Activated CD4-positive, alpha-beta T cell treated with anti-CD3 and anti-CD28 coated beads for 48 hours (primary cell): ENCODE results near the gene USB1.

Experiments used
- DNase-seq: peaks from one replicate; pipeline ENCODE4 v3.0.0-alpha.2; 2020

Gene USB1

DNA sequence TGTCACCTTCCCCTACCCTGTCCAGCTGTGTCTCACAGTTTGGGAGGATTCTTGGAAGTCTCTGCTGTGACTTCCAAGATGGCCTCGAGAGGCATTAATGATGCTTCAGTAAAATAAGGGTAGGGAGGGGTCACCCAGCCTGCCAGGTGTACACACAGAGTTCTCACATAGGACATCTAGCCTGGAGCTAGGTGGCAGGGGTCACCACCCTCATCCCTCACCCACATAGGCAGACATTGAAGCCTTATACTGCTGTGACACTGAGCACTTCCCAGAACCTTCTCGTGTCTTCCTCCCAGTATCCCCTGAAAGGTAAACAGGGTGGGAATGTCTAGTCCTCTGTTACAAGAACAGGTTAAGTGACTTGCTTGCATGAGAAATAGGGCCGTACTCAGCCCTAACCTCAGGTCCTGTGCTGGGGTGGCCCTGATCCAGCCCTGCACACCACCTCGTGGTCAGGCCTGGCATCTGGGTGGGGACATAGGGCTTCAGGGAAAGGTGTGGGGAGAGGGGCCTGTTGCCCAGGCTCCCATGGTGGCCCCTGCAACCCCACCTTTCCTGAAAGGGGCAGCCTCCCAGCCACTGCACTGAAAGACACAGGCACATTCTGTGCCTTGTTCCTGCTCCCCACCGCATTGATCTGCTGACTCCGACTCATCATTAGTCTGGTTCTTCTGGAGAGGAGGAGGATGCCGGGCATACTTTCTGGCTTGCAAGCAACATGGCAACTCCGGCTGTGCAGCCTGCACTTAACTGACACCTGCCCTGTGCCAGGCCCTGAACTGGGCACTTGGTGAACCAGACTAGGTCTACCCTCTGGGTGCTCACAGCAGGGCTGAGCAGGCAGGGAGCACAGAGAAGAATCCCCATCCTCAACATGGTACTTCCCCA, 20.7 kb downstream of the USB1 start:
- DNase-seq = no peak

DNA sequence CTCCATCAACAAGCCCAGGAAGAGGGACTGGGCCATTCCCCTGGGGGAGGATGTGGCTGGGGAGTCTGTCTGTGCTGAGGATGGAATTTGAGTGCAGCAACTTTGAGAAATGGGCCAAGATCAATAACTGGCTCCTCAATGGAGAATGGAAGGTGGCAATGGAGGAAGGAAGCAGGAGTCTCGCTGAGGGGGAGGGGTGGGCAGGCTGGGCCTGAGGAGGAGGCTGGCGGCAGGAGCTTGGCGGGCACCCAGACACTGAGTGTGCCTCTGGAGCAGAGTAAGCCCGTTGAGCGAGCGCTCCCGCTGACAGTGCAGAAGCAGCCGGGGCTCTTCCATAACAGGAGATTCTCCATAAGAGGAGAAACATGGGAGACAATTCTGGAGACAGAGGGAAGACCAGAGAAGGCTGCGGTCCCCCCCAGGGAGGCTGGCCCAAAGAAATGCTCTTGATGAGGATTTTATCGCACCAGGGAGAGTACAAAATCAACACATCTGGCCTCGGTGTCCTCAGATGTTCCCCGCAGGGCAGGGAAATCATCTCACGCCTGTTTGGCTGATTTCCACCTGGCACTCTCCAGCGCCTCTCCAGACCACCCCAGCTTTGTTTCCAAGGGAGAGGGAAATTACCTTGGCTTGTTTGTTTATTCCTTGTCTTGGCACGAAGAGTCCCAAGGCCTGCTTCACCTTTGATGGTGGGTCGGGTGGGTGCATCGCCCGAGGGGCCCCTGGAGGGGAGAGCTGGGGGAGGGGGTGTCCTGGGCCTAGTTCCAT, 21.6 kb downstream of the USB1 start:
- no peak for DNase-seq

DNA sequence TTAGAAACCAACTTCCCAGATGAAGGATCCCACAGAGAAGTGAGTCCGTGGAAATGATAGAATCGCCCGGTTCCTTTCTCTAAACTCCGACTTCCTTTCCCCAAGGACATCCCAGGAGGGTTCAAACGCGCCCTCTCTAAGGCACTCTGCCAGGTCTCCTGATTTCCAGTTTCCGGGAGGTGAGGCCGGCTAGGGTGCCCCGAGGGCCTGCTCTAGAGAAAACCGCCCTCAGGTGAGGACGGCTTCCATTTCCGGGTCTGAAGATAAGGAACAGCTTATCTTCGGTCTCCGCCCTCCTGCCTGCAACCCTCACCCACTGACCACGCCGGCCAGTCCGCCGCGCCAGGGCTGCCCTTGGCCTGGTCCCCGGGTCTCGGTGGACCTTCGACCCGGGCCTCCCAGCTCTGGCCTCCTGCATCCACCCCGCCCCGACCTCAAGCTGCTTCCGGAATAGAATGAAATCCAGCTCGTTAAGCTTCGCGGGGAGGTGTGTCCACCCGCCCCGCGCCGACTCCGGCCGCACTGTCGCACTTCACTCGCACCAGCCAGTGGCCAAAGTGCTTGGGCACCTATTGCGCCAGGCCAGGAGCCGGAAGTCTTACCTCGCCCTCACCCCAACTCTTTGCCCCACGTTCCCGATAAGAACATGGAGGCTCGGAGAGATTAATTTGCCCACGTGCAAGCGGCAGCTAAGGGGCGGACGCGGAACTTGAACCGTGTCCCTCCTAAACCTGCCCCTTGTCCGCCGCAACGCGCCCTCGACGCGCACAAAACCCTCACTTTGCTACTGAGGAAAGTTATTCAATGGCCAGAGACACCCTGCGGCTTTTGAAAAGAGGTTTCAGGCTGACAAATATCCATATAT, 23.5 kb downstream of the USB1 start:
- peak; percentile 34 for DNase-seq

DNA sequence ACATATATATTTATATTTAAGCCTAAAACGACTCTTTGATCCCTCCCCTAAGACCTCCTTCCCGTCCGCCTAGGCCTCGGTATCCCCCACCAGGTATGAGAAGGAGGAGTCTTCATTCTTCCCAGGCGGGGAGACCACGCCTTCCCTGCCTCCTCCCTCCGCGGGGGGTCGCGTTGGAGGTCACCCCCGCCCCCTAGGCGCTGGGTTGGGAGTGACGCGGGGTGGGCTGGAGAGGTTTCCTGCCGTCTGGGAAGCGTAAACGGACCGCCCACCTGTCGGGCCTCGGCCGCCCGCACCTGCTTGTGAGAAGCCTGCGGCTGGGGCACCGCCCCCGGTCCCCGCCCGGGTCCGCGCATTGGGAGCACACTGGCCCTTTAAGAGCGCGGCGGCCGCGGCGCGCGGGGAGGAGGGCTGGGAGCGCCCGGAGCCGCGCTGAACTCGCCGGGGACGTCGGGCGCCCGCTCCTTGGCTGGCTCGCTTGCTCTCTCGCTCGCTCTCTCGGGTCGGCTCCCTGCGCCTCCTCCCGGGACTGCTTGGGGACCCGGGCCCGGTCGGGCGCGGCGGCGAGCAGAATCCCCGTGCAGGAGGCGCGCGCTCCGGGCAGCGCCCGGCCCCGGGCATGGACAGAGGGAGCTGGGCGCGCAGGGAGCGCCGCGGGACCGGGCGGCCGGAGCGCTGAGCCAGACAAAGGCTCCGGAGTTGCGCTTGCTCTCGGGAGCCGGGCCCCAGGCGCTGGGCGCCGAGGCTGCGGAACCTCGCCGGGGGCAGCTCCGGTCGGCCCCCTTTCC, 24.3 kb downstream of the USB1 start, which contains the start of gene MMP15:
Gene MMP15, plus strand, starts transcription at position 404 of the 788 bp plus-strand sequence. CDS start 597 bp downstream, outside the sequence.
- peak; percentile 74 for DNase-seq

DNA sequence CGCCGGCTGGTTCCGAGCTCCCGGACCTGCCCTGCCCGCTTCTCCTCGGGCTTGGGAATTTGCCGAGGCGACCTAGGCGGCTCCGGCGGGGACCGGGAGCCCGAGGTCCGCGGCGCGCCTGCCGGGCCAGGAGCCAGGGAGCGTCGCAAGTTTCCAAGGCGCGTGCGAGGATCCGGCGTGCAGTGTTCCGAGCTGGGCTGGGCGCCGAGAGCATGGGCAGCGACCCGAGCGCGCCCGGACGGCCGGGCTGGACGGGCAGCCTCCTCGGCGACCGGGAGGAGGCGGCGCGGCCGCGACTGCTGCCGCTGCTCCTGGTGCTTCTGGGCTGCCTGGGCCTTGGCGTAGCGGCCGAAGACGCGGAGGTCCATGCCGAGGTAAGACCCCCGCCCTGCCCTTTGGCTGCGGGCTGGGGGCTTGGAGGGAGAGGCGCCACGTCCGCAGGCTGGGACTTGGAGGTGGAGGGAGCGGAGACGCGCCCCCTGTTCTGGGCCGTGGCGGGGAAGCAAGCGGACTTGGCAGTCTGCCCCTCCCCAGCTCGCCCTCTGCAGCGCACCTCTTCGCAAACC, 25.0 kb downstream of the USB1 start:
- DNase-seq = peak; percentile 22

DNA sequence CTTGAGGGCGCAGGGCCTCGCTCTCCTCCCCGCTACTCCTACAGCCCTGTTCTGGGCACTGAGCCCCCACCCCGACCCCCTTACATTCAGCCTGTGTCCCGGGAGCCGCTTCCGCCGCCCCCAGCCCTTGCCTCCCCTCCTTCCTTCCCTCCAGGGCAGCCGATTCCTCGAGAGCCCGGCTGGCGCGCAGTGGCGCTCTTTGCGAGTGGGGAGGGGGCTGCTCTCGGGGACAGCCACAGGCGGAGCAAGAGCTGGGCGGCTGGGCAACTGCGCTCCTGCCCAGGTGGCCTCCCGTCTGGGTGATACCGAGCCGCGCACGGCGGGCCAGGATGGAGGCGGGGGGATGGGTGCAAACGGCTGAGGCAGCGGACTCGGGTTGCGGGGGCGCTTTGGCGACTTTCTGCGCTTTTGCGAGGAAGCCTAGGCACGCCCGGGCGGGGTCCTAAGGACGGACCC, 25.5 kb downstream of the USB1 start:
- DNase-seq = no peak

DNA sequence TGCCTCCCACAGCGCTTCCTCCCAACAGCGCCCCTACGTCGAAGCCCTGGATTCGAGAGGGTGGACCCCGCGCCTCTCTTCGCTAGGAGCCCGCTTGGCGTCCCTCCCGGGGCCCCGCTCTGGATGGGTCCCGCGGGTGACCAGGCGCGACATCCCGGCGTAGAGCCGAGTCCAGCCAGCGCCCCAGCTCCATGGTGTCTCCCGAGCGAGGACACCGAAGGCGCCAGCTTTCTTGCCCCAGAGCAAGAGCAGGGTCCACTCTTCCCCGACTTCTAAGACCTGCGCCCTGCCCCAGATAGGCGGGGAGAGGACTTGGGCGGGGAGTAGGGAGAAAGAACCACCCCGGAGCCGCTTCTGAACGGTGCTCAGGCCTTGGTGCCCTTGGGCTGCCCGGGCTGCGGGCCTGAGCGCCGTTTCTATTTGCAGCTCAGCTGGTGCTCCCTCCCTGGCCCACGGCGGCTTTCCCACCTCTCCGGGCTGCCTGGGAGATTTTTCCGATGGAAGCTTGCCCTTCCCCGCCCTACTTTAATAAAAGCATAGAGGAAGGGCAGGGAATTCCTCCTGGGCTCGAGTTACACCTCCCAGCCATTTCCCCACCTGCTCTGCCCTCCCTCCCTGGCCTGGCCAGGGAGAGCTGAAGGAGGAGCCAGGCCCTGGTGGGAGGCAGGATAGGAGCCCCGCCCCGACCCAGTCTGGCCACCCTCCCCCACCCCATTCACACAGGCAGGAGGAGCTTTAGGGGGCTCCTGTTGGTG, 26.1 kb downstream of the USB1 start:
- DNase-seq = no peak

DNA sequence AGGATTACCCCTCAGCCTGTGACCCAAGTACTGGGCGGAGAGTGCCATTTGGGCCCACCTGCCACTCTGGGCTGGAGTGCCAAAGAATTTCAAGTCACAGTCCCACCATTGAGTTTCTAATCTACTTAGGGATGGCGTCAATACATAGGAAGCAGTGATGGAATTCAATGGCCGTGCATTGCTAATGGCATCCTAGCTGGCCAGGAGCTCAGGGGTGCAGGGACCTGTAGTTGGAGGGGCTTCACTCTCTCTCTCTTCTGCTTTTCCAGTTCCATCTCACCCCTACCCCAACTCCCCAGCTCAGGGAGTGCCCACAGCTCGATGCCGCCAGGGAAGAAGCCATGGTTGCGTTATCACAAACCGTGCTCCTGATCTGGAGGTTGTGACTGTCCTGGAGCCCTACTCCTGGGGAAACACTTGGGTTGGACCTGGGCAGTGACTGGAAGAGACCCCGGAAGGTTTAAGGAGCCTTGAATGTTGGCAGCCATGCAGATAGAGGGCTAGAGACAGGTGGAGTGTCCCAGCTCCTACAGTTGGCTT, 26.8 kb downstream of the USB1 start:
- no peak for DNase-seq

DNA sequence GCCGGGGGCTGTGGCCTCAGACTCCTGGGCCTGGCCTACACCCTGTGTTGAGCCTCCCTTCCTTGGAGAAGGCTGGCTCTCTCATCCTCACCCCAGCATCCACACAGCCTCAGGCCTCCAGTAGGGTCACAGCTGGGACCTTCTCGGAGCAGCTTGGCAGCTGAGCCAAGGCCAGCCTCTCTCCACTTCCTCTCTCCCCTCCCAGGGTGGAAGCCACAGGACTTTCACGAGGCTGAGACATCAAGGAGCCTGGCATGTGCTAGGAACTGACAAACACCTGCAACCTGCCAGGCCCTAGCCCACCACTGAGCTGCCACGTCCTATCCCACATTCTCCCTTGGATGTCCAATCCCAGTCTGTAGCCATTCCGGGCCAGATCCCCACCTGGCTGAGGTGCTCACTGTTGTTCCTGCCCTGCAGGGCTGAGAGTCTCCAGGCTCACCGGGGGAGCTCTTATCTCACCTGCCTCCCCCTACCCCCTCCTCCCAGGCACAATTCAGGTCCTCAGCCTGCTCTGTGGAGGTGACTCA, 27.4 kb downstream of the USB1 start:
- DNase-seq = no peak

DNA sequence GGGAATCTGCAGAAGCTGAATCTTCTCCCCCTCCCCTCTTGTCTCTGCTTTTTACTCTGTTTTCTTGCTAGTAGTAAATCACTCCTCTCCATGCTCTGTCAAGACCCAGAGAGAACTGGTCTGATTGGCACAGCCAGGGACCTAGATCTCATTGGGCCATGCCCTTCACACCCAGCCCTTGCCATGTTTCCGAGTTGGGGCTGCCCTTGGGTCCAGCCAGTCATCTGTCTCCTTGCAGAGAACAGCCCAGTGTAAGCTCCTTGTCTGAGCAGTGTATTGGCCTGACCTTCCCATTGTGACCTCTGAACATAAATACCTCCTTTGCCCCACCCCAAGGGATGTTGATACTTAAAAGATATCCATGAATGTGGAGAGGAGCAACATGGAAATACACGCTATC, 28.2 kb downstream of the USB1 start:
- no peak for DNase-seq

DNA sequence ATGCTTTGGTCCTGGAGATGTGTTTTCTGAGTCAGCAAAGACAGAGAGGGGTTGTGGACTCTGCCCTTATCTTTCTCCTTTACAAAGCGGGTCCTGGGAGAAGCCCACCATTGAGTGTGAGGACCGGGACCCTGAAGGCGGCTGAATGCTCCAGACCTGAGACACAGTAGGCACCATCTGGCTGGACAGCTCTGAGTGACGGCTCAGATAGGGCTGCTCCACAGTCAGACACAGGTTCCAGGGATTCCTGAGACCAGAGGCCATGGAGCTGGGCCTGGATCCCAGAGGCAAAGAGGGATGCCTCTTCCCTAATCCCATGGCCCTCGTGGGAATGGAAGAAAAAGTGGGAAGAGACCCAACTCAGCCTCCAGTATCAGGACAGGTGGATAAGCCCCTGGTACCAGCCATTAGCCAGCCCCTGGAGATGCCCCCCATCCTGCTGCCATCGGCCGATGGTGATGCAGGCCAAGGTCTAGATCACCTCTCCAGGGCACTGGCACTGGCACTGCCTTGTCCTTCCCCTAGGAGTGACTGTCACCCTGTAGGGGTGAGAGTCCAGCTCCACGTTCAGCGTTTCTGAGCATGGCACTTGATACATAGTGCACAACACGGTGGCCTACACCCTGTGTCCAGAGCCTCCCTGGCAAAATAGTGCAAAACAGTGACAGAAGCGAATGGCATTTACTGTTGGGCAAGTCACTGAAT, 29.1 kb downstream of the USB1 start:
- DNase-seq = no peak

DNA sequence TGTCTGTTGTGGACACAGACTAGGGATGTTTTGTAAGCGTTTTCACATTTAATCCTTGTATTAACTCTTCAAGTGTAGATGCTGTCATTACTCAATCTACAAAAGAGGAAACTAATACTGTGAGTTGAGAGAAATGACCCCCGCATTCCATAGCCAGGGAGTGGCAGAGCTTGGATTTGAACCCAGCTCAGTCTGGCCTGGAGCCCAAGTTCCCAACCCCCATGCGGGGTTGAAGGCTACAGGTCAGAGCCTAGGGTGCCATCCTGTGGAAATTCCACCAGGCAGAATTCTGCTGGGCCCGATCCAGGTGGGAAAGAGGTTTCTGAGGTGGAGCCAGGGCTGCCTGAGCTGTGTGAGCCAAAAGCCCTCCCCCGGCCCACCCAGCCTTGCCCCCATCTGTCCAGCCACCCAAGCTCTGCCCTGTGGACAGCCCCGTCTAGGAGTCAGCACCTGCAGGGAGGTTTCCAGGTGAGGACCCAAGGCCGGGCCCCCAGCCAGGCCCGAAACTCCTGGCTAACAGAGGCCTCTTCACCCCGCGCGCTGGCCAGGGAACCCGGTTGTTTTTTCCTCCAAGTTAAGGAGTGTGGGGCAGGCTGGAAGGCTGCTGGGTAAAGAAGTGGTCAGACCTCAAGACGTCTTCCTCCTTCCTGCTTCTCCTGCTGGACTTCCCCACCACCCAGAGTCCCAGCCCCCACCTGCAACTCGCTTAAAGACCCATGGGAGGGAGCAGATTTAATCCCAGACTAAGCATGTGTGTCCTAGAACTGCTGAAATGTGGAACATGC, 30.0 kb downstream of the USB1 start:
- DNase-seq = no peak

DNA sequence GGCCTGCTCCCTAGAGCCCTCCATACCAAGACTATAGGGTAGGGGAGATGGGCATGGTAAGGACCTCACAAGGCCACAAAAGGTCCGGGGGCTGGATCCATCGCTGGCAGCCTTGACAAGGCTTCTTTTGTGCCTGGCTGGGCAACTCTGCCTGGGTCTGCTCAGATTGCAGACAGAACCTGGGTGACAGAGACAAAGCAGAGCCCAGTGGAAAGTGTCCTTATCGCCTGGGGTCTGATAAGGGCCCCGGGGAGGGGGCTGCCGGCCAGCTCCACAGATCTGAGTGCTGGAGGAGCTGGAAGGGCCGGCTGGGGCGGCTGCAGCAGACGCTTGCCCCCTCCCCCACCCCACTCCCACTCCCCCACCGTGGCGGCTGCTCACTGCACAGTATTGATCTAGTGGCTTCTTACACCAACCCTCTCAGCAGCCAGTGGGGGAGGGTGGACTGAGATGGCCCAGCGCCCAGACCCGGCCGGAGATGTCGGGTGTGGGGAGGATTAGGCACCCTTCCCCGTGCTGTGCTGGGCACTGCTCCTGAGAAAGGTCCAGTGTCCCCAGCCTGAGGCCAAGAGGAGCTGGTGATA, 31.6 kb downstream of the USB1 start:
- no peak for DNase-seq

DNA sequence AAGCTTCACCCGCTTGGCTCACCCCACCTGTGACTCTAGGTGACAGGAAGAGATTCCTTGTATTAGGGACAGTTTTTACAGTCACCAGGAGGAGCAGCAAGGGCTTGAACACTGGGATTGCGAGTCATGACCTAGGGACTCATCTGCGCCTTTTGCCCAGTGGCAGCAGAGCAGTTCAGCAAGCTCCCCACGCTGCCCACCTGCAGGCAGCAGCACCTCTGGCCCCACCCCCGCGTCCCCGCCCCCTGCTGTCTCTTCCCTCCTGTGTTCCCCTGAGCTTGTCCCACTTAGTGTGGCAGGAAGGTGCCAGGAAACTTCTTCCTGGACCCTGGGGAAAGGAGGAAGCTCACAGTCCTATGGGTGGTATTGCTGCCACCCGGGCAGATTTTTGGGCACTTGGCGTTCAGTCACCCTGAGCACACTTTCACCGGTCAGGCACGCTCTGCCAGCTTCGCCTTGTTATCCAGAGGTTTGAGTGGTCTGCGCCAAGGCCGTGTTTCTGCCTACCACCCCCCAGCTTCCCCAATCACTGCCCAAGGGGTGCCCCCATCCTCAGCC, 33.0 kb downstream of the USB1 start:
- DNase-seq = no peak

DNA sequence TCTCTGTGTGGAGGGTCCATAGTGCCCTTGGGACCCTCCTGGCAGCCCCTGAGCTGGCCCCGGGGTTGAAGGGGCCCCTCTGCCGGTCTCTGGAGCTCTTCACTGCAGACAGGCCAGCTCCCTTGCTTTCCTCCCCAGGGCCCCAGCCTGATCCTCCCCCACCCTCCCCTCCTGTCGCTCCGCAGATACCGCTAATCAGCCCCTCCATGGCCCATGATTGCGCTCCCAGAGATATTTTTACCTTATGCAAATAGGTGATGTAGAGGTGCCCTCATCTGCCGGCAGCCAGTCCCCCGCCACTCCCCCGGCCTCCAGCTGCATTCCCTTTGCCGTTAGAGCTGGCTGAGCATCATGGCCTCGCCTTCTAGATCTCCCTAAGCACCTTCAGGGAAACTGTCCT, 33.6 kb downstream of the USB1 start:
- DNase-seq = no peak

DNA sequence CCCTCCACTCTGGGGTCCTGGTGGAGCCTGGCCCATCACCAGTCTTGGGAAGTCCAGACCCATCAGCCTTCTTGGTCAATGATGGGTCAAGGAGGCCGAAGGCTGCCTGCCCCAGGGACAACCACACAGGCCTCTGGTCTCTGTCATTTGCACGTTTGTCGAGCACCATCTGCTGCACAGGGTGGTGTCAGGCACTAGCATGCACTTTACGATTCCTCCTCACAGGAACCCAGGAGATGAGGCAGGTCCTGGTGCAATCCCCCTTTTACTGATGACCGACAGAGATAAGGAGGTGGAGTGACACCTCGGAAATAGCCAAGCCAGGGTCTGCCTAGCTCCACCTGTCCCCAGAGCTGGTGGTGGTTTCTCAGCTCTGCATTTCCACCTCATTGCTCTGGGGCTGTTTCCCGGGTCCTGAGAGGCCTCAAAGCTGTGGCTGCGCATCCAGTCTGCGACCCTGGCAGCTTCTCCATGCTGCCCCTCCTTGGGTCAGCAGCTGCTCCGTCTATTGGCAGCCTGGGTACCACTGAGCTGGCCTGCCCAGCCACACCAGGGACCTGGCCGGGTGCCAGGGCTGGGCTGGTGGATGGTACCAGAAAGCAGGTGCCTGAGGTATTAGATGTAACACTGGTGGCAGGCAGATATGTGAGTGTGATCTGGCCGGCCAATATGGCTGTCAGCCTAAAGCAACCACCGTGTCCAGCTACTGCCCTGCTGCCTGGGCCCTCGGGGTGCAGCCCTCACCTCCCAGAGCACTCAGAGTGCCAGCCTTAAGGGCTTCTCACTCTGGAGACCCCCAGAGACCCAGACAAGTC, 34.4 kb downstream of the USB1 start:
- no peak for DNase-seq

DNA sequence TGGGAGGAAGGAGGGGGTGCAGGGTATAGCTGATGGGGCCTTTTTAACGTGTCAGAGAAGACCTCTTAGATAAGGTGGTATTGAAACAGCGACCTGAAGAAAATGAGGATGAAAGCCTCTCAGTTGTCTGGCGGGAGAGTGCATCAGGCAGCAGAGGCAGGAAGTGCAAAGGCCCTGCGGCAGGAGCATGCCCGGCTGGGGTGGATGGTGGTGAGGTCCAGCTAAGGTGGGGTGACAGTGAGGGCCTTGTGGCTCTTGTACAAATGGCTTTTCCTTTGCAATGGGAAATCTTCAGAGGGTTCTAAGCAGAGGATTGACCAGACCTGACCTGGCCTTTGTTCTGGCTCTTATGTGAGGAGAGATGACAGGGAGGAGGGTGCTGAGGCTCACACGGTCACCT, 35.7 kb downstream of the USB1 start:
- no peak for DNase-seq
